Measurements from ENCODE around the gene COQ2. TPM values are rescaled to one million over a fixed set of nuclear protein-coding genes. Genes with fewer than 3 reads are reported as not detected.

The COQ2 gene
- polyA plus RNA-seq, 1 donor (not counting 4 experiments of a cell fraction or from before 2014, with no cell fraction given): 29.1 TPM

DNA sequence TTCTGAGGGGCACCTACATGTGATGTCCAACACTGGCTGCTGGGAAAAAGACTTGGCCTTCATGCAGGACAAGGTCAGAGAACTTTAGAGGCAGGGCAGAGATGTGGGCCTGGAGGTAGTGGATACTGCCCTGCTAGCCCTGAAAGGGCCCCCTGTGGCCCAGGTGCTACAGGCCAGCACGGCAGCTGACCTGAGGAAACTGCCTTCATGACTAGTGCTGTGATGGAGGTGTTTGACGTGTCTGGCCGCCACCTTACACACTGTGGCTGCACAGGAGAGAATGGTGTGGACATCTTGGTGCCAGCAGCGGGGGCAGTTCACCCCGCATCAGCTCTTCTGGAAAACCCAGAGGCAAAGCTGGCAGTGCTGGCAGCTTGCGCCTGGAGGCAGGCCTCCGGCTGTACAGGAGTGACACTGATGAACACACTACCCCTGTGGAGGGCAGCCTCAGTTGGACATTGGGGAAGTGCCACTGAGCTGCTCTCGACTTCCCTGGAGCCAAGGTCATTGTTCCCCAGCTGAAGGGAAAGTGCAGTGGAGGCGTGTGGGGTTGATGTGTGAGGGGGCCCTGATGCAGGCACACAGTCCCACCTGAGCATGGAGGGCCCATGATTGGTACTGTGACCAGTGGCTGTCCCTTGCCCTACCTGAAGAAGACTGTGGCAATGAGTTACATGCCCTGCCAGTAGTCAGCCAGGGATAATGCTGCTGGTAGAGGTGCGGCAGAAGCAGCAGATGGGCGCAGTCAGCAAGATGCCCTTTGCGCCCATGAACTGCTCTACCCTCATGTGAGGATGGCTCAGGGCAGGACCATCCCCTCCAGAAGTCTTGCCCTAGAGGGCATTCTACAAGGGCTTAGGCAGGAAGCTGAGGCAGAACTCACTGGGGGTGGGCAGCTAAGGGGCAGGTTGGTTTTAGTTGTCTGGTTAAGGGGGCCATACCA is 36.9 kb downstream of the COQ2 start:
- H3K27ac ChIP-seq (ENCODE audit: control insufficient read depth, insufficient read depth, low read length): no peak overlapping the region
- dilution Hi-C loops (cut with MboI; ENCODE audit: extremely low pct_ligation_motif_present, low sequenced_read_pairs): no loop called here
- no peak for FAIRE-seq

DNA sequence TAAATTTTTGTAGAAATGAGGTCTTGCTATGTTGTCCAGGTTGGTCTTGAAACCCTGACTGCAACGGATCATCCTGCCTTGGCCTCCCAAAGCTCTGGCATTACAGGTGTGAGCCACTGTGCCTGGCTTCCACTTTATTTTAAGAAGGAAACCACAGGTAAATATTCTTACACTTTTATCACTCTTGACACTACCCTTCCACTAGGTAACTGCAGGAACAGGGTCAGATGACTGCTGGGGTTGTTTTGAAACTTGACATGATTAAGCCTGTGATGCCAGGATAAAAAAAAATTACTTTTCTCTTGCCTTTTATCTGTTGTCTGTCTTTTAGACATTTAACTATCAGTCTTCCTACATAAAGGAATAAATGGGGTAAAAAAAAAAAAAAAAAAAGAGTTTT is 43.5 kb downstream of the COQ2 start:
- Histone ChIP-seq H2AFZ (ENCODE audit: control insufficient read depth, low read length) (no peak overlapping the region), H3K4me2 (ENCODE audit: control insufficient read depth, extremely low read depth, insufficient read depth, low read depth, low read length) (no peak overlapping the region), H3K9me3 (ENCODE audit: control insufficient read depth, low read depth, low read length) (no peaks in the 10 kb centered on the region), H3K27me3 (ENCODE audit: control insufficient read depth, extremely low read depth, insufficient read depth, low read length) (no peaks in the 10 kb centered on the region), H3K9me1 (ENCODE audit: control insufficient read depth, extremely low read depth, insufficient read depth, low read length) (no peaks in the 10 kb centered on the region), H3K36me3 (ENCODE audit: control insufficient read depth in 2 of 2, extremely low read depth in 1 of 2, insufficient read depth in 2 of 2, low read length in 2 of 2) (no peaks in the 10 kb centered on the region), H3K4me1 (ENCODE audit: control insufficient read depth, extremely low read depth, insufficient read depth, low read length) (no peaks in the 10 kb centered on the region), H3K27ac (ENCODE audit: control insufficient read depth, insufficient read depth, low read length) (no peak overlapping the region), H3K79me2 (ENCODE audit: control insufficient read depth, insufficient read depth, low read length) (no peaks in the 10 kb centered on the region), H3K9ac (ENCODE audit: control insufficient read depth, extremely low read depth, insufficient read depth, low read length) (no peak overlapping the region), H3K4me3 (ENCODE audit: control insufficient read depth in 2 of 3, extremely low read depth in 1 of 3, insufficient read depth in 2 of 3, low read depth in 1 of 3, low read length in 3 of 3) (no peak overlapping the region), H4K20me1 (ENCODE audit: control insufficient read depth, extremely low read depth, insufficient read depth, low read length) (no peaks in the 10 kb centered on the region)
- FAIRE-seq (no peak), DNase-seq (ENCODE audit: low read depth, low spot score) (no peak)
- no peak for TF ChIP-seq EZH2 (IDR thresholded peaks at IDR 0.05; ENCODE audit: low read length)
- TF ChIP-seq, protein P1, sequence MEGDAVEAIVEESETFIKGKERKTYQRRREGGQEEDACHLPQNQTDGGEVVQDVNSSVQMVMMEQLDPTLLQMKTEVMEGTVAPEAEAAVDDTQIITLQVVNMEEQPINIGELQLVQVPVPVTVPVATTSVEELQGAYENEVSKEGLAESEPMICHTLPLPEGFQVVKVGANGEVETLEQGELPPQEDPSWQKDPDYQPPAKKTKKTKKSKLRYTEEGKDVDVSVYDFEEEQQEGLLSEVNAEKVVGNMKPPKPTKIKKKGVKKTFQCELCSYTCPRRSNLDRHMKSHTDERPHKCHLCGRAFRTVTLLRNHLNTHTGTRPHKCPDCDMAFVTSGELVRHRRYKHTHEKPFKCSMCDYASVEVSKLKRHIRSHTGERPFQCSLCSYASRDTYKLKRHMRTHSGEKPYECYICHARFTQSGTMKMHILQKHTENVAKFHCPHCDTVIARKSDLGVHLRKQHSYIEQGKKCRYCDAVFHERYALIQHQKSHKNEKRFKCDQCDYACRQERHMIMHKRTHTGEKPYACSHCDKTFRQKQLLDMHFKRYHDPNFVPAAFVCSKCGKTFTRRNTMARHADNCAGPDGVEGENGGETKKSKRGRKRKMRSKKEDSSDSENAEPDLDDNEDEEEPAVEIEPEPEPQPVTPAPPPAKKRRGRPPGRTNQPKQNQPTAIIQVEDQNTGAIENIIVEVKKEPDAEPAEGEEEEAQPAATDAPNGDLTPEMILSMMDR (optimal IDR thresholded peaks at IDR 0.05 in 1 of 3, IDR thresholded peaks at IDR 0.05 in 1 of 3, conservative IDR thresholded peaks at IDR 0.05 in 1 of 3; ENCODE audit: extremely low read depth in 1 of 3, insufficient read depth in 2 of 3, low read length in 3 of 3): no peak
- dilution Hi-C loops (cut with MboI; ENCODE audit: extremely low pct_ligation_motif_present, low sequenced_read_pairs): no loop called here

More for the DNA sequence above, 36.9 kb downstream of the COQ2 start:
- Histone ChIP-seq H3K79me2 (ENCODE audit: control insufficient read depth, insufficient read depth, low read length) (no peaks in the 10 kb centered on the region), H2AFZ (ENCODE audit: control insufficient read depth, low read length) (no peak overlapping the region), H3K4me3 (ENCODE audit: control insufficient read depth in 2 of 3, extremely low read depth in 1 of 3, insufficient read depth in 2 of 3, low read depth in 1 of 3, low read length in 3 of 3) (no peak overlapping the region), H3K9me1 (ENCODE audit: control insufficient read depth, extremely low read depth, insufficient read depth, low read length) (no peaks in the 10 kb centered on the region), H4K20me1 (ENCODE audit: control insufficient read depth, extremely low read depth, insufficient read depth, low read length) (no peaks in the 10 kb centered on the region), H3K9ac (ENCODE audit: control insufficient read depth, extremely low read depth, insufficient read depth, low read length) (no peak overlapping the region), H3K36me3 (ENCODE audit: control insufficient read depth in 2 of 2, extremely low read depth in 1 of 2, insufficient read depth in 2 of 2, low read length in 2 of 2) (no peaks in the 10 kb centered on the region), H3K9me3 (ENCODE audit: control insufficient read depth, low read depth, low read length) (no peaks in the 10 kb centered on the region), H3K4me2 (ENCODE audit: control insufficient read depth, extremely low read depth, insufficient read depth, low read depth, low read length) (no peak overlapping the region), H3K4me1 (ENCODE audit: control insufficient read depth, extremely low read depth, insufficient read depth, low read length) (peaks cover 5% of the 10 kb centered on the region), H3K27me3 (ENCODE audit: control insufficient read depth, extremely low read depth, insufficient read depth, low read length) (no peaks in the 10 kb centered on the region)
- TF ChIP-seq, protein P1 (optimal IDR thresholded peaks at IDR 0.05 in 1 of 3, IDR thresholded peaks at IDR 0.05 in 1 of 3, conservative IDR thresholded peaks at IDR 0.05 in 1 of 3; ENCODE audit: extremely low read depth in 1 of 3, insufficient read depth in 2 of 3, low read length in 3 of 3): no peak
- no peak for TF ChIP-seq EZH2 (IDR thresholded peaks at IDR 0.05; ENCODE audit: low read length)
- no peak for DNase-seq (ENCODE audit: low read depth, low spot score)
